Measurements from ENCODE around the gene TASOR2. TPM values are rescaled to one million over a fixed set of nuclear protein-coding genes. Genes with fewer than 3 reads are reported as not detected.

TASOR2 gene
- total RNA-seq, 1 experiment from 2014 or later = 67.3 TPM

GRCh38 chr10:5665373-5666007 lies 19.1 kb upstream of the TASOR2 start:
- ATAC-seq (no peak), DNase-seq (ENCODE audit: low spot score) (no peak)
- POLR2A ChIA-PET = no interaction called here
- H3K4me1 Mint-ChIP-seq = peaks cover 38% of the 10 kb centered on the region
- TF ChIP-seq, protein P1, sequence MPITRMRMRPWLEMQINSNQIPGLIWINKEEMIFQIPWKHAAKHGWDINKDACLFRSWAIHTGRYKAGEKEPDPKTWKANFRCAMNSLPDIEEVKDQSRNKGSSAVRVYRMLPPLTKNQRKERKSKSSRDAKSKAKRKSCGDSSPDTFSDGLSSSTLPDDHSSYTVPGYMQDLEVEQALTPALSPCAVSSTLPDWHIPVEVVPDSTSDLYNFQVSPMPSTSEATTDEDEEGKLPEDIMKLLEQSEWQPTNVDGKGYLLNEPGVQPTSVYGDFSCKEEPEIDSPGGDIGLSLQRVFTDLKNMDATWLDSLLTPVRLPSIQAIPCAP (CRISPR knock-in tag; IDR thresholded peaks at IDR 0.05) = no peak
- TF ChIP-seq, protein P2, sequence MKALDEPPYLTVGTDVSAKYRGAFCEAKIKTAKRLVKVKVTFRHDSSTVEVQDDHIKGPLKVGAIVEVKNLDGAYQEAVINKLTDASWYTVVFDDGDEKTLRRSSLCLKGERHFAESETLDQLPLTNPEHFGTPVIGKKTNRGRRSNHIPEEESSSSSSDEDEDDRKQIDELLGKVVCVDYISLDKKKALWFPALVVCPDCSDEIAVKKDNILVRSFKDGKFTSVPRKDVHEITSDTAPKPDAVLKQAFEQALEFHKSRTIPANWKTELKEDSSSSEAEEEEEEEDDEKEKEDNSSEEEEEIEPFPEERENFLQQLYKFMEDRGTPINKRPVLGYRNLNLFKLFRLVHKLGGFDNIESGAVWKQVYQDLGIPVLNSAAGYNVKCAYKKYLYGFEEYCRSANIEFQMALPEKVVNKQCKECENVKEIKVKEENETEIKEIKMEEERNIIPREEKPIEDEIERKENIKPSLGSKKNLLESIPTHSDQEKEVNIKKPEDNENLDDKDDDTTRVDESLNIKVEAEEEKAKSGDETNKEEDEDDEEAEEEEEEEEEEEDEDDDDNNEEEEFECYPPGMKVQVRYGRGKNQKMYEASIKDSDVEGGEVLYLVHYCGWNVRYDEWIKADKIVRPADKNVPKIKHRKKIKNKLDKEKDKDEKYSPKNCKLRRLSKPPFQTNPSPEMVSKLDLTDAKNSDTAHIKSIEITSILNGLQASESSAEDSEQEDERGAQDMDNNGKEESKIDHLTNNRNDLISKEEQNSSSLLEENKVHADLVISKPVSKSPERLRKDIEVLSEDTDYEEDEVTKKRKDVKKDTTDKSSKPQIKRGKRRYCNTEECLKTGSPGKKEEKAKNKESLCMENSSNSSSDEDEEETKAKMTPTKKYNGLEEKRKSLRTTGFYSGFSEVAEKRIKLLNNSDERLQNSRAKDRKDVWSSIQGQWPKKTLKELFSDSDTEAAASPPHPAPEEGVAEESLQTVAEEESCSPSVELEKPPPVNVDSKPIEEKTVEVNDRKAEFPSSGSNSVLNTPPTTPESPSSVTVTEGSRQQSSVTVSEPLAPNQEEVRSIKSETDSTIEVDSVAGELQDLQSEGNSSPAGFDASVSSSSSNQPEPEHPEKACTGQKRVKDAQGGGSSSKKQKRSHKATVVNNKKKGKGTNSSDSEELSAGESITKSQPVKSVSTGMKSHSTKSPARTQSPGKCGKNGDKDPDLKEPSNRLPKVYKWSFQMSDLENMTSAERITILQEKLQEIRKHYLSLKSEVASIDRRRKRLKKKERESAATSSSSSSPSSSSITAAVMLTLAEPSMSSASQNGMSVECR (CRISPR knock-in tag; IDR thresholded peaks at IDR 0.05; ENCODE audit: borderline replicate concordance) = no peak
- no peak for TF ChIP-seq NFYB (CRISPR knock-in tag; conservative IDR thresholded peaks at IDR 0.05; ENCODE audit: low read depth)
- no peak for TF ChIP-seq ERG (CRISPR knock-in tag; IDR thresholded peaks at IDR 0.05)
- no peaks in the 10 kb centered on the region for H3K36me3 Mint-ChIP-seq
- H3K27me3 Mint-ChIP-seq (ENCODE audit: low read depth) = peaks cover 8% of the 10 kb centered on the region
- CTCF ChIA-PET = no interaction called here
- no peak overlapping the region for H3K27ac Mint-ChIP-seq
- H3K9me3 Mint-ChIP-seq = no peaks in the 10 kb centered on the region
- peak overlapping the region; percentile 78 for H3K4me3 Mint-ChIP-seq

DNA sequence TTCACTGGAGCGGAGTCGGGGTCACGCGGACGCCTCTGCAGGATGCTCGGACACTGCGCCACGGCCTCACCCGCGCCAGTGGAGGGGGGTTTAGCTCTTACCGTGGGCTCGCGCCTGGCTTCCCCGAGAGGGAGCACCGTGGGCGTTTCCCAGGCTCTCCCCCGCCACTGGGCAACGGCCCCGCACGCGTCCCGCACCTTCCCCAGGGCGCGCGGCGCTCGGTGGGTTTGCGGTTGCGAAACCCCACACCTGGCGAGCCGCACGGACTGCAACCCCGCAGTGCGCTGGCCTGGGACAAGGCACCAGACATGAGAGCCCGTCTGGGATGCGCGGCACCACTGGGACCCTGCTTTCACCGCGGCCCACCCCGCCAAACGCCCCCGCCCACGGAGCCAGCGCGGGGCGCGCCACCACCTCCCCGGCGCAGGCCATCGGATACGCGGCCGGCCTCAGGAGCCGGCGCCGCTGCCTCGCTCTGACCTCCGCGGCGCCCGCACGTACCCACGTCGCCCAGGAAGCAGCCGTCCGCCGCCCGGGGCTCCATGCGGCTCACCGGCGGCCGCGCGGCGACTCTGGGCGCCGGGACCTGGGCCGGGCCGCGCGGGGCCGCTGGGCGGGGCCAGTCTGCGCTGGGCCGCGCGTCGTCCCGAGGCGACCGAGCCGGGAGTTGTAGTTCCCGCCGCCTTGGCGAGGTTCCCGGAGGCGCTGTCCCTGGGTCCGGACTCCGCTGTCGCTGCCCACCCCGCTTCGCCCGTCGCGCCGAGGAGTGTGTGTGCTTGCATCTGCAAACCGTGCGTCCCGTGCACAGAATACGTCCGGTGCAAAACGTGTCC lies 18.4 kb upstream of the TASOR2 start, which contains the start of gene ASB13:
ASB13 (minus strand) TSS at position 588 of the 833 bp plus-strand sequence; CDS start at position 544, 44 bp downstream.
- DNase-seq (ENCODE audit: low spot score) = peak; percentile 75
- H3K36me3 Mint-ChIP-seq = no peaks in the 10 kb centered on the region
- no peak within 1 kb of the TSS; the same call in 1 of the 2 replicates for H3K27ac Mint-ChIP-seq
- H3K27me3 Mint-ChIP-seq (ENCODE audit: low read depth) = peaks cover 13% of the 10 kb centered on the region
- H3K9me3 Mint-ChIP-seq = no peaks in the 10 kb centered on the region
- ChIA-PET CTCF (no interaction called here), POLR2A (no interaction called here)
- peaks cover 36% of the 10 kb centered on the region for H3K4me1 Mint-ChIP-seq
- peak; percentile 93 for ATAC-seq
- peak within 1 kb of the TSS; percentile 92 for H3K4me3 Mint-ChIP-seq
- TF ChIP-seq SMAD3 (CRISPR knock-in tag; IDR thresholded peaks at IDR 0.05; ENCODE audit: borderline replicate concordance) = 0 out of 2 replicates have a peak, but pooled peaks have one; percentile 30
- no peak for TF ChIP-seq JAZF1 (CRISPR knock-in tag; IDR thresholded peaks at IDR 0.05)
- TF ChIP-seq, protein P3, sequence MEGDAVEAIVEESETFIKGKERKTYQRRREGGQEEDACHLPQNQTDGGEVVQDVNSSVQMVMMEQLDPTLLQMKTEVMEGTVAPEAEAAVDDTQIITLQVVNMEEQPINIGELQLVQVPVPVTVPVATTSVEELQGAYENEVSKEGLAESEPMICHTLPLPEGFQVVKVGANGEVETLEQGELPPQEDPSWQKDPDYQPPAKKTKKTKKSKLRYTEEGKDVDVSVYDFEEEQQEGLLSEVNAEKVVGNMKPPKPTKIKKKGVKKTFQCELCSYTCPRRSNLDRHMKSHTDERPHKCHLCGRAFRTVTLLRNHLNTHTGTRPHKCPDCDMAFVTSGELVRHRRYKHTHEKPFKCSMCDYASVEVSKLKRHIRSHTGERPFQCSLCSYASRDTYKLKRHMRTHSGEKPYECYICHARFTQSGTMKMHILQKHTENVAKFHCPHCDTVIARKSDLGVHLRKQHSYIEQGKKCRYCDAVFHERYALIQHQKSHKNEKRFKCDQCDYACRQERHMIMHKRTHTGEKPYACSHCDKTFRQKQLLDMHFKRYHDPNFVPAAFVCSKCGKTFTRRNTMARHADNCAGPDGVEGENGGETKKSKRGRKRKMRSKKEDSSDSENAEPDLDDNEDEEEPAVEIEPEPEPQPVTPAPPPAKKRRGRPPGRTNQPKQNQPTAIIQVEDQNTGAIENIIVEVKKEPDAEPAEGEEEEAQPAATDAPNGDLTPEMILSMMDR (IDR thresholded peaks at IDR 0.05) = no peak
- no peak for TF ChIP-seq OVOL2 (CRISPR knock-in tag; IDR thresholded peaks at IDR 0.05; ENCODE audit: borderline replicate concordance)
- no peak for TF ChIP-seq EMX1 (CRISPR knock-in tag; IDR thresholded peaks at IDR 0.05)
- TF ChIP-seq MAX (CRISPR knock-in tag; IDR thresholded peaks at IDR 0.05) = no peak
- TF ChIP-seq, protein P1 (CRISPR knock-in tag; IDR thresholded peaks at IDR 0.05) = no peak
- TF ChIP-seq, protein P4, sequence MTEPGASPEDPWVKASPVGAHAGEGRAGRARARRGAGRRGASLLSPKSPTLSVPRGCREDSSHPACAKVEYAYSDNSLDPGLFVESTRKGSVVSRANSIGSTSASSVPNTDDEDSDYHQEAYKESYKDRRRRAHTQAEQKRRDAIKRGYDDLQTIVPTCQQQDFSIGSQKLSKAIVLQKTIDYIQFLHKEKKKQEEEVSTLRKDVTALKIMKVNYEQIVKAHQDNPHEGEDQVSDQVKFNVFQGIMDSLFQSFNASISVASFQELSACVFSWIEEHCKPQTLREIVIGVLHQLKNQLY (CRISPR knock-in tag; IDR thresholded peaks at IDR 0.05) = no peak
- TF ChIP-seq FOXP1 (CRISPR knock-in tag; IDR thresholded peaks at IDR 0.05; ENCODE audit: borderline replicate concordance) = peak; percentile 70; the same call in 1 of the 2 replicates
- no peak for TF ChIP-seq E2F1 (CRISPR knock-in tag; IDR thresholded peaks at IDR 0.05)
- TF ChIP-seq RELA (CRISPR knock-in tag; IDR thresholded peaks at IDR 0.05; ENCODE audit: borderline replicate concordance) = no peak
- TF ChIP-seq SP1 (CRISPR knock-in tag; conservative IDR thresholded peaks at IDR 0.05) = peak; percentile 86
- TF ChIP-seq HMGXB4 (CRISPR knock-in tag; IDR thresholded peaks at IDR 0.05) = no peak; the same call in 1 of the 2 replicates
- TF ChIP-seq, protein P5, sequence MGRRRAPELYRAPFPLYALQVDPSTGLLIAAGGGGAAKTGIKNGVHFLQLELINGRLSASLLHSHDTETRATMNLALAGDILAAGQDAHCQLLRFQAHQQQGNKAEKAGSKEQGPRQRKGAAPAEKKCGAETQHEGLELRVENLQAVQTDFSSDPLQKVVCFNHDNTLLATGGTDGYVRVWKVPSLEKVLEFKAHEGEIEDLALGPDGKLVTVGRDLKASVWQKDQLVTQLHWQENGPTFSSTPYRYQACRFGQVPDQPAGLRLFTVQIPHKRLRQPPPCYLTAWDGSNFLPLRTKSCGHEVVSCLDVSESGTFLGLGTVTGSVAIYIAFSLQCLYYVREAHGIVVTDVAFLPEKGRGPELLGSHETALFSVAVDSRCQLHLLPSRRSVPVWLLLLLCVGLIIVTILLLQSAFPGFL (CRISPR knock-in tag; IDR thresholded peaks at IDR 0.05; ENCODE audit: borderline replicate concordance) = no peak

Measured in WTC11 (cell line).